ENCODE data around the gene F7. TPM values are rescaled to one million over a fixed set of nuclear protein-coding genes. Genes with fewer than 3 reads are reported as not detected.
"Not testable (repeated sequence)": the region's sequence is repeated elsewhere in the genome, so short reads cannot be mapped to it uniquely, and the experiment has no call there.

Gene F7
- total RNA-seq (2021; ENCODE audit: unreplicated experiment) (not detected), Bru-seq, nascent RNA (percentile 16 among the genes with signal in this experiment), BruChase-seq, experiment 1, labeled RNA remaining after a 2-hour chase (percentile 12 among the genes with signal in this experiment), BruChase-seq, experiment 2, labeled RNA remaining after a 6-hour chase (percentile 10 among the genes with signal in this experiment)
- polyA plus RNA-seq (2012; ENCODE audit: insufficient read length) = not detected
- long read RNA-seq = 0 reads

DNA sequence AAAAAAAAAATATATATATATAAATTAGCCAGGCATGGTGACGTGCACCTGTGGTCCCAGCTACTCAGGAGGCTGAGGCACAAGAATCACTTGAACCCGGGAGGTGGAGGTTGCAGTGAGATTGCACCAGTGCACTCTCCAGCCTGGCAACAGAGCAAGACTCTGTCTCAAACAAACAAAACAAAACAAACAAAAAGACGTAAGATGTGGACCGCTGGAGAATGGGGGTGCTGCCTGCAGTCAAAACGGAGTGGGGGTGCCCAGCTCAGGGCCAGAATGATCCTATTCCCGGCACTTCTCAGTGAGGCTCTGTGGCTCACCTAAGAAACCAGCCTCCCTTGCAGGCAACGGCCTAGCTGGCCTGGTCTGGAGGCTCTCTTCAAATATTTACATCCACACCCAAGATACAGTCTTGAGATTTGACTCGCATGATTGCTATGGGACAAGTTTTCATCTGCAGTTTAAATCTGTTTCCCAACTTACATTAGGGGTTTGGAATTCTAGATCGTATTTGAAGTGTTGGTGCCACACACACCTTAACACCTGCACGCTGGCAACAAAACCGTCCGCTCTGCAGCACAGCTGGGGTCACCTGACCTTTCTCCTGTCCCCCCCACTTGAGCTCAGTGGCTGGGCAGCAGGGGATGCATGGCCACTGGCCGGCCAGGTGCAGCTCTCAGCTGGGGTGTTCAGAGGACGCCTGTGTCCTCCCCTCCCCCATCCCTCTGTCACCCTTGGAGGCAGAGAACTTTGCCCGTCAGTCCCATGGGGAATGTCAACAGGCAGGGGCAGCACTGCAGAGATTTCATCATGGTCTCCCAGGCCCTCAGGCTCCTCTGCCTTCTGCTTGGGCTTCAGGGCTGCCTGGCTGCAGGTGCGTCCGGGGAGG lies at the start of gene F7:
F7 (plus strand) TSS at position 760 of the 889 bp plus-strand sequence; CDS start at position 811, 51 bp downstream.
- Histone ChIP-seq H3K36me3 (ENCODE audit: control insufficient read depth, insufficient read depth, low read length) (no peaks in the 10 kb centered on the region), H3K4me1 (ENCODE audit: control insufficient read depth, insufficient read depth, low read length) (peaks cover 8% of the 10 kb centered on the region), H3K27me3 (ENCODE audit: control insufficient read depth, insufficient read depth, low read length) (no peaks in the 10 kb centered on the region), H3K27ac (ENCODE audit: low read length) (no peak within 1 kb of the TSS), H3K9me3 (ENCODE audit: control insufficient read depth, insufficient read depth, low read depth, low read length) (no peaks in the 10 kb centered on the region), H3K4me3 (ENCODE audit: low read depth in 2 of 2, low read length in 2 of 2) (no peak within 1 kb of the TSS)
- no TSS peak for BruUV-seq (replicated peaks)
- ChIA-PET POLR2A (no interaction called here), CTCF (interaction anchor here (0.6 kb wide), 1 partner anchor 70 kb away, joined by 3 read pairs; no protein-coding TSS in a partner anchor)
- TF ChIP-seq POLR2AphosphoS5 (IDR thresholded peaks at IDR 0.05; ENCODE audit: low read depth, low read length) (no peak), TCF7L2 (IDR thresholded peaks at IDR 0.05; ENCODE audit: low read depth, low read length) (no peak), SIN3A (IDR thresholded peaks at IDR 0.05; ENCODE audit: borderline replicate concordance, insufficient read depth, low read depth, low read length) (no peak), CTCF (IDR thresholded peaks at IDR 0.05) (no peak)
- TF ChIP-seq, protein P1, sequence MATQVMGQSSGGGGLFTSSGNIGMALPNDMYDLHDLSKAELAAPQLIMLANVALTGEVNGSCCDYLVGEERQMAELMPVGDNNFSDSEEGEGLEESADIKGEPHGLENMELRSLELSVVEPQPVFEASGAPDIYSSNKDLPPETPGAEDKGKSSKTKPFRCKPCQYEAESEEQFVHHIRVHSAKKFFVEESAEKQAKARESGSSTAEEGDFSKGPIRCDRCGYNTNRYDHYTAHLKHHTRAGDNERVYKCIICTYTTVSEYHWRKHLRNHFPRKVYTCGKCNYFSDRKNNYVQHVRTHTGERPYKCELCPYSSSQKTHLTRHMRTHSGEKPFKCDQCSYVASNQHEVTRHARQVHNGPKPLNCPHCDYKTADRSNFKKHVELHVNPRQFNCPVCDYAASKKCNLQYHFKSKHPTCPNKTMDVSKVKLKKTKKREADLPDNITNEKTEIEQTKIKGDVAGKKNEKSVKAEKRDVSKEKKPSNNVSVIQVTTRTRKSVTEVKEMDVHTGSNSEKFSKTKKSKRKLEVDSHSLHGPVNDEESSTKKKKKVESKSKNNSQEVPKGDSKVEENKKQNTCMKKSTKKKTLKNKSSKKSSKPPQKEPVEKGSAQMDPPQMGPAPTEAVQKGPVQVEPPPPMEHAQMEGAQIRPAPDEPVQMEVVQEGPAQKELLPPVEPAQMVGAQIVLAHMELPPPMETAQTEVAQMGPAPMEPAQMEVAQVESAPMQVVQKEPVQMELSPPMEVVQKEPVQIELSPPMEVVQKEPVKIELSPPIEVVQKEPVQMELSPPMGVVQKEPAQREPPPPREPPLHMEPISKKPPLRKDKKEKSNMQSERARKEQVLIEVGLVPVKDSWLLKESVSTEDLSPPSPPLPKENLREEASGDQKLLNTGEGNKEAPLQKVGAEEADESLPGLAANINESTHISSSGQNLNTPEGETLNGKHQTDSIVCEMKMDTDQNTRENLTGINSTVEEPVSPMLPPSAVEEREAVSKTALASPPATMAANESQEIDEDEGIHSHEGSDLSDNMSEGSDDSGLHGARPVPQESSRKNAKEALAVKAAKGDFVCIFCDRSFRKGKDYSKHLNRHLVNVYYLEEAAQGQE (IDR thresholded peaks at IDR 0.05; ENCODE audit: insufficient read depth in 1 of 2, low read depth in 2 of 2, low read length in 1 of 2) = no peak
- DNase-seq (ENCODE audit: low read depth, low spot score) (no peak), ATAC-seq (peak; percentile 33; the same call in 1 of the 2 replicates)
- intact Hi-C loops (cut with micrococcal nuclease; ENCODE audit: unreplicated experiment) = no loop called here
- in situ Hi-C loops (cut with HindIII; ENCODE audit: low pct_unique_long_range_greater_than_20kb, low sequenced_read_pairs) = no loop called here

DNA sequence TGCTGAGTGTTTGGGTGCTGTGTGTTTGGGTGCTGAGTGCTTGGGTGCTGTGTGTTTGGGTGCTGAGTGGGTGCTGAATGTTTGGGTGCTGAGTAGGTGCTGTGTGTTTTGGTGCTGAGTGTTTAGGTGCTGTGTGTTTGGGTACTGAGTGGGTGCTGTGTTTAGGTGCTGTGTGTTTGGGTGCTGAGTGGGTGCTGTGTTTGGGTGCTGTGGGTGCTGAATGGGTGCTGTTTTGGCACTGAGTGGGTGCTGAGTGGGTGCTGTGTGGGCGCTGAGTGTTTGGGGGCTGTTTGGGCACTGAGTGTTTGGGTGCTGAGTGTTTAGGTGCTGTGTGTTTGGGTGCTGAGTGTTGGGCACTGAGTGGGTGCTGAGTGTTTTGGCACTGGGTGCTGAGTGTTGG lies 48.5 kb upstream of the F7 start:
- Histone ChIP-seq H3K9me3 (ENCODE audit: control insufficient read depth, insufficient read depth, low read depth, low read length) (no peaks in the 10 kb centered on the region), H3K36me3 (ENCODE audit: control insufficient read depth, insufficient read depth, low read length) (no peaks in the 10 kb centered on the region), H3K4me1 (ENCODE audit: control insufficient read depth, insufficient read depth, low read length) (no peaks in the 10 kb centered on the region), H3K27me3 (ENCODE audit: control insufficient read depth, insufficient read depth, low read length) (no peaks in the 10 kb centered on the region), H3K27ac (ENCODE audit: low read length) (no peak overlapping the region), H3K4me3 (ENCODE audit: low read depth in 2 of 2, low read length in 2 of 2) (no peak overlapping the region)
- intact Hi-C loops (cut with micrococcal nuclease; ENCODE audit: unreplicated experiment) = no loop called here
- ChIA-PET POLR2A (no interaction called here), CTCF (no interaction called here)
- DNase-seq (ENCODE audit: low read depth, low spot score) (no peak), ATAC-seq (no peak)
- TF ChIP-seq CTCF (IDR thresholded peaks at IDR 0.05) (no peak), POLR2AphosphoS5 (IDR thresholded peaks at IDR 0.05; ENCODE audit: low read depth, low read length) (no peak), SIN3A (IDR thresholded peaks at IDR 0.05; ENCODE audit: borderline replicate concordance, insufficient read depth, low read depth, low read length) (no peak), TCF7L2 (IDR thresholded peaks at IDR 0.05; ENCODE audit: low read depth, low read length) (no peak)
- TF ChIP-seq, protein P1 (IDR thresholded peaks at IDR 0.05; ENCODE audit: insufficient read depth in 1 of 2, low read depth in 2 of 2, low read length in 1 of 2) = no peak
- in situ Hi-C loops (cut with HindIII; ENCODE audit: low pct_unique_long_range_greater_than_20kb, low sequenced_read_pairs) = no loop called here
- BruUV-seq (replicated peaks) = no TSS peak

- DNase-seq (ENCODE audit: low read depth, low spot score); H3K27me3 ChIP-seq (ENCODE audit: control insufficient read depth, insufficient read depth, low read length); H3K4me3 ChIP-seq (ENCODE audit: low read depth in 2 of 2, low read length in 2 of 2); CTCF ChIA-PET; H3K36me3 ChIP-seq (ENCODE audit: control insufficient read depth, insufficient read depth, low read length); H3K4me1 ChIP-seq (ENCODE audit: control insufficient read depth, insufficient read depth, low read length); POLR2A ChIA-PET; intact Hi-C loops (cut with micrococcal nuclease; ENCODE audit: unreplicated experiment); ATAC-seq; H3K27ac ChIP-seq (ENCODE audit: low read length); in situ Hi-C loops (cut with HindIII; ENCODE audit: low pct_unique_long_range_greater_than_20kb, low sequenced_read_pairs); H3K9me3 ChIP-seq (ENCODE audit: control insufficient read depth, insufficient read depth, low read depth, low read length); BruUV-seq (replicated peaks): not testable (repeated sequence)
Observed at GRCh38 chr13:113057559-113057958, 48.0 kb upstream of the F7 start.

All from Panc1 (cell line).